B cell (primary cell): ENCODE results near the gene STAP1. TPM values are rescaled to one million over a fixed set of nuclear protein-coding genes. Genes with fewer than 3 reads are reported as not detected.
"Not testable (repeated sequence)": the region's sequence is repeated elsewhere in the genome, so short reads cannot be mapped to it uniquely, and the experiment has no call there.

Experiments used
- ATAC-seq: fragments of 200-7000 bp; cut with Tn5 transposase; one replicate; pipeline ENCODE4 v1.10.0; 2021; ENCODE audit warnings: low read depth, mild to moderate bottlenecking, moderate number of reproducible peaks, moderate library complexity
- CTCF ChIA-PET: fragments of 350-600 bp; sonication (Branson Sonifier 250); formaldehyde crosslinking; loops from one replicate; lab custom pipeline; 2021; ENCODE audit warnings: antibody characterized with exemption, inconsistent platforms; lab: Charles Lee
- POLR2A ChIA-PET: fragments of 350-600 bp; sonication (Branson Sonifier 250); formaldehyde crosslinking; loops from one replicate; lab custom pipeline; 2021; ENCODE audit warnings: antibody characterized with exemption; lab: Charles Lee
- DNase-seq: peaks from one replicate; pipeline ENCODE4 v3.0.0; 2013
- H2AFZ ChIP-seq: 2 replicates; pipeline ENCODE4 v1.6.1; 2012; ENCODE audit warnings: mild to moderate bottlenecking, low read depth, low read length; ENCODE audit not compliant: insufficient read depth, poor library complexity, severe bottlenecking
- H3K27ac ChIP-seq, 2 donors: 1 replicate in 1 of 2; 2 replicates in 1 of 2; pipeline ENCODE4 v1.5.1; 2012 to 2013; ENCODE audit warnings: low read length in 2 of 2, mild to moderate bottlenecking in 2 of 2, moderate library complexity in 1 of 2
- H3K27me3 ChIP-seq, 4 experiments: fragments of 200-600 bp in 1 of 4; sonication (generic) in 1 of 4; replicated peaks in 1 of 4; 1 replicate in 2 of 4; 2 replicates in 2 of 4; pipeline versions ENCODE4 v1.6.1 to v1.7.0; 2013 to 2016; ENCODE audit warnings: low read length in 3 of 4, mild to moderate bottlenecking in 2 of 4, mixed read lengths in 1 of 4, moderate library complexity in 1 of 4; ENCODE audit not compliant: insufficient read depth in 4 of 4, control insufficient read depth in 3 of 4; ENCODE audit errors: control extremely low read depth in 1 of 4
- H3K36me3 ChIP-seq, 2 experiments: replicated peaks in 1 of 2; 1 replicate in 1 of 2; 2 replicates in 1 of 2; pipeline versions ENCODE4 v1.6.1 to v1.7.1; 2013; ENCODE audit warnings: low read length in 1 of 2; ENCODE audit not compliant: insufficient read depth in 2 of 2, control insufficient read depth in 1 of 2; ENCODE audit errors: control extremely low read depth in 1 of 2, extremely low read depth in 1 of 2
- H3K4me1 ChIP-seq, 2 donors: fragments of 200-600 bp in 1 of 2; sonication (generic) in 1 of 2; 1 replicate in 1 of 2; 2 replicates in 1 of 2; pipeline versions ENCODE4 v1.5.1 to v1.6.1; 2013 to 2017; ENCODE audit warnings: low read length in 2 of 2; ENCODE audit not compliant: control insufficient read depth in 2 of 2, insufficient read depth in 2 of 2
- H3K4me2 ChIP-seq: replicated peaks from 2 replicates; pipeline ENCODE3; 2012; ENCODE audit warnings: mild to moderate bottlenecking, low read depth, low read length; ENCODE audit not compliant: poor library complexity, severe bottlenecking
- H3K4me3 ChIP-seq, 5 experiments: fragments of 200-600 bp in 1 of 5; sonication (generic) in 1 of 5; 1 replicate in 3 of 5; 2 replicates in 2 of 5; pipeline versions ENCODE4 v1.5.1 to v1.7.0; 2011 to 2016; ENCODE audit warnings: low read length in 4 of 5, mild to moderate bottlenecking in 4 of 5, low read depth in 2 of 5, control low read depth in 1 of 5, moderate library complexity in 1 of 5; ENCODE audit not compliant: insufficient read depth in 1 of 5; ENCODE audit errors: control extremely low read depth in 1 of 5, extremely low read depth in 1 of 5
- H3K79me2 ChIP-seq: fragments of 200-600 bp; sonication (generic); one replicate; pipeline ENCODE4 v1.6.0; 2016; ENCODE audit warnings: low read length; ENCODE audit not compliant: control insufficient read depth, insufficient read depth
- H3K9ac ChIP-seq: fragments of 200-600 bp; sonication (generic); 2 replicates; pipeline ENCODE4 v1.6.1; 2017; ENCODE audit warnings: mild to moderate bottlenecking, low read length, moderate library complexity
- H3K9me3 ChIP-seq, 3 donors: one replicate each; pipeline versions ENCODE4 v1.6.1 to v1.7.1; 2013; ENCODE audit warnings: low read length in 2 of 3; ENCODE audit not compliant: control insufficient read depth in 2 of 3, insufficient read depth in 1 of 3; ENCODE audit errors: control extremely low read depth in 1 of 3
- H4K20me1 ChIP-seq: 2 replicates; pipeline ENCODE4 v1.6.0; 2012; ENCODE audit warnings: mild to moderate bottlenecking, low read length; ENCODE audit not compliant: insufficient read depth, control insufficient read depth, poor library complexity, severe bottlenecking
- H3K27ac Mint-ChIP-seq: one replicate; pipeline ENCODE4 v1.8.0; 2021; ENCODE audit warnings: mixed read lengths
- H3K27me3 Mint-ChIP-seq: one replicate; pipeline ENCODE4 v1.8.0; 2021; ENCODE audit warnings: mixed read lengths
- H3K4me1 Mint-ChIP-seq: one replicate; pipeline ENCODE4 v1.8.0; 2021; ENCODE audit warnings: mixed read lengths
- H3K4me3 Mint-ChIP-seq: one replicate; pipeline ENCODE4 v1.8.0; 2021; ENCODE audit warnings: mixed read lengths
- H3K9me3 Mint-ChIP-seq: one replicate; pipeline ENCODE4 v1.8.0; 2022; ENCODE audit warnings: mixed read lengths; ENCODE audit not compliant: insufficient read depth
- EZH2 ChIP-seq: IDR thresholded peaks from 2 replicates; pipeline ENCODE4 v1.6.1; 2012; ENCODE audit warnings: borderline replicate concordance, low read depth, mild to moderate bottlenecking, moderate library complexity, low read length; ENCODE audit not compliant: insufficient read depth, poor library complexity, severe bottlenecking
- WGBS: methylation state at CpG from one replicate; pipeline ENCODE4 v1.1.5; 2013; ENCODE audit warnings: missing lambda C conversion rate; ENCODE audit not compliant: insufficient coverage; 5-methylcytosine and 5-hydroxymethylcytosine counted together
- intact Hi-C: fragments of 100-400 bp; cut with micrococcal nuclease; formaldehyde crosslinking; loops from one replicate; pipeline ENCODE4 v1.10.0; 2022
- polyA plus RNA-seq: library from polyadenylated mRNA; depleted of rRNA; stranded (reverse); fragments of >200 nt; gene quantifications from 2 replicates; pipeline ENCODE4 v1.2.3, GENCODE V29; 2012
- total RNA-seq, 2 donors: library from RNA; stranded (reverse); fragments of 120-200 nt in 1 of 2; gene quantifications; 1 replicate in 1 of 2; 2 replicates in 1 of 2; pipeline versions ENCODE4 v1.2.3 to v1.2.4, GENCODE V29; 2013 to 2022
- TF ChIP-seq, protein P1 (sequence below): fragments of 200-600 bp; IDR thresholded peaks from one replicate; pipeline ENCODE4 v1.8.0; 2022; ENCODE audit warnings: antibody characterized with exemption, mild to moderate bottlenecking

The STAP1 gene
- total and polyA plus RNA-seq, 2 donors (not counting 1 experiment from before 2014, with no cell fraction given): 52.6 to 63.0 TPM

GRCh38 chr4:67522230-67522629 is 36.3 kb upstream of the STAP1 start:
- ChIA-PET CTCF (no interaction called here), POLR2A (no interaction called here)
- H3K27ac ChIP-seq: no peak overlapping the region
- Mint-ChIP-seq H3K4me3 (no peak overlapping the region), H3K27ac (no peak overlapping the region), H3K9me3 (no peaks in the 10 kb centered on the region), H3K4me1 (peaks cover 35% of the 10 kb centered on the region), H3K27me3 (no peaks in the 10 kb centered on the region)
- H3K9me3 ChIP-seq: no peaks in the 10 kb centered on the region
- H3K4me3 ChIP-seq: no peak overlapping the region
- 100% methylated on average over 1 of the region's 2 CpGs for WGBS
- intact Hi-C loops: no loop called here
- H2AFZ ChIP-seq: no peak overlapping the region
- peaks cover 35% of the 10 kb centered on the region for H4K20me1 ChIP-seq
- peaks cover 65% of the 10 kb centered on the region for H3K79me2 ChIP-seq
- TF ChIP-seq EZH2: no peak
- peaks cover 5 to 9% of the 10 kb centered on the region in 2 donors for H3K4me1 ChIP-seq
- H3K9ac ChIP-seq: no peak overlapping the region
- no peaks in the 10 kb centered on the region for H3K27me3 ChIP-seq
- DNase-seq: no peak
- H3K36me3 ChIP-seq: peaks cover 3 to 28% of the 10 kb centered on the region in 2 experiments
- H3K4me2 ChIP-seq: no peak overlapping the region
- ATAC-seq: no peak

GRCh38 chr4:67522851-67523671 is 35.5 kb upstream of the STAP1 start:
- intact Hi-C loops: no loop called here
- DNase-seq: no peak

GRCh38 chr4:67524140-67524539 is 34.4 kb upstream of the STAP1 start:
- H3K9me3 ChIP-seq, H3K4me3 Mint-ChIP-seq, H3K4me1 ChIP-seq, H3K9me3 Mint-ChIP-seq, H3K4me2 ChIP-seq, H3K27me3 ChIP-seq, DNase-seq, H3K27ac Mint-ChIP-seq, H3K4me3 ChIP-seq, intact Hi-C loops, ATAC-seq, CTCF ChIA-PET, H2AFZ ChIP-seq, POLR2A ChIA-PET, H3K9ac ChIP-seq, H3K27me3 Mint-ChIP-seq: not testable (repeated sequence)
- peak overlapping the region in 1 of 2 donors; percentile 34 for H3K27ac ChIP-seq
- peaks cover 47% of the 10 kb centered on the region for H3K4me1 Mint-ChIP-seq
- peaks cover 74% of the 10 kb centered on the region for H3K79me2 ChIP-seq
- WGBS: 88% methylated on average over 2 of the region's 3 CpGs
- peaks cover 8 to 19% of the 10 kb centered on the region in 2 experiments for H3K36me3 ChIP-seq
- peaks cover 35% of the 10 kb centered on the region for H4K20me1 ChIP-seq

More at GRCh38 chr4:67522851-67523671, 35.5 kb upstream of the STAP1 start:
- H3K9me3 ChIP-seq: no peaks in the 10 kb centered on the region
- no peak overlapping the region for H2AFZ ChIP-seq
- no peak overlapping the region for H3K9ac ChIP-seq
- peaks cover 3 to 19% of the 10 kb centered on the region in 2 experiments for H3K36me3 ChIP-seq
- H4K20me1 ChIP-seq: peaks cover 35% of the 10 kb centered on the region
- peaks cover 69% of the 10 kb centered on the region for H3K79me2 ChIP-seq
- TF ChIP-seq, protein P1, sequence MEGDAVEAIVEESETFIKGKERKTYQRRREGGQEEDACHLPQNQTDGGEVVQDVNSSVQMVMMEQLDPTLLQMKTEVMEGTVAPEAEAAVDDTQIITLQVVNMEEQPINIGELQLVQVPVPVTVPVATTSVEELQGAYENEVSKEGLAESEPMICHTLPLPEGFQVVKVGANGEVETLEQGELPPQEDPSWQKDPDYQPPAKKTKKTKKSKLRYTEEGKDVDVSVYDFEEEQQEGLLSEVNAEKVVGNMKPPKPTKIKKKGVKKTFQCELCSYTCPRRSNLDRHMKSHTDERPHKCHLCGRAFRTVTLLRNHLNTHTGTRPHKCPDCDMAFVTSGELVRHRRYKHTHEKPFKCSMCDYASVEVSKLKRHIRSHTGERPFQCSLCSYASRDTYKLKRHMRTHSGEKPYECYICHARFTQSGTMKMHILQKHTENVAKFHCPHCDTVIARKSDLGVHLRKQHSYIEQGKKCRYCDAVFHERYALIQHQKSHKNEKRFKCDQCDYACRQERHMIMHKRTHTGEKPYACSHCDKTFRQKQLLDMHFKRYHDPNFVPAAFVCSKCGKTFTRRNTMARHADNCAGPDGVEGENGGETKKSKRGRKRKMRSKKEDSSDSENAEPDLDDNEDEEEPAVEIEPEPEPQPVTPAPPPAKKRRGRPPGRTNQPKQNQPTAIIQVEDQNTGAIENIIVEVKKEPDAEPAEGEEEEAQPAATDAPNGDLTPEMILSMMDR: no peak
- no peak for TF ChIP-seq EZH2
- Mint-ChIP-seq H3K27me3 (no peaks in the 10 kb centered on the region), H3K4me3 (no peak overlapping the region), H3K9me3 (no peaks in the 10 kb centered on the region), H3K27ac (no peak overlapping the region), H3K4me1 (peaks cover 39% of the 10 kb centered on the region)
- WGBS: 96% methylated on average over 8 of the region's 10 CpGs
- no peaks in the 10 kb centered on the region for H3K27me3 ChIP-seq
- H3K27ac ChIP-seq: no peak overlapping the region
- H3K4me3 ChIP-seq: no peak overlapping the region
- no peak for ATAC-seq
- H3K4me2 ChIP-seq: no peak overlapping the region
- peaks cover 8 to 9% of the 10 kb centered on the region in 2 donors for H3K4me1 ChIP-seq
- POLR2A ChIA-PET: no interaction called here
- CTCF ChIA-PET: no interaction called here
